HG03280 (cell line): ENCODE data around the gene DBF4B.

Source experiments
- ATAC-seq: cut with Tn5 transposase; IDR thresholded peaks from one replicate; pipeline ENCODE4 v1.9.1; 2021; ENCODE audit warnings: mild to moderate bottlenecking, moderate library complexity; ENCODE audit not compliant: unreplicated experiment

DBF4B gene

GRCh38 chr17:44759086-44759915 lies 50.8 kb downstream of the DBF4B start:
- no peak for ATAC-seq

DNA sequence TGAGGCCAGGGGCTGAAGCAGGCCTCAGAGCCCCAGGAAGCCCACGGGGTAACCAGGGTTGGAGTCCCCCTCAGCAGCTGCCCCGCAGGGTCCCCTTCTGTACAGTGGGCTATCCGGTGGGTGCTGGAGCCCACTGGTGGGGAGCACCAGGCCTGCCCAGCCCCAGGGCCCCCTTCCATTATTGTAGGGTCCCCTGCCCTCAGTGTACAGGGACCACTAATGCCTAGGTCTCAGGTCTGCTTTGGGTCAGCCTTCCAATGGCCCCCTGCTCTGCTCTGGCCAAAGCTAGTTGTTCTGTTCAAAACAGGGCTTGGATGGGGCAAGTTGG lies 51.4 kb downstream of the DBF4B start:
- ATAC-seq = no peak

DNA sequence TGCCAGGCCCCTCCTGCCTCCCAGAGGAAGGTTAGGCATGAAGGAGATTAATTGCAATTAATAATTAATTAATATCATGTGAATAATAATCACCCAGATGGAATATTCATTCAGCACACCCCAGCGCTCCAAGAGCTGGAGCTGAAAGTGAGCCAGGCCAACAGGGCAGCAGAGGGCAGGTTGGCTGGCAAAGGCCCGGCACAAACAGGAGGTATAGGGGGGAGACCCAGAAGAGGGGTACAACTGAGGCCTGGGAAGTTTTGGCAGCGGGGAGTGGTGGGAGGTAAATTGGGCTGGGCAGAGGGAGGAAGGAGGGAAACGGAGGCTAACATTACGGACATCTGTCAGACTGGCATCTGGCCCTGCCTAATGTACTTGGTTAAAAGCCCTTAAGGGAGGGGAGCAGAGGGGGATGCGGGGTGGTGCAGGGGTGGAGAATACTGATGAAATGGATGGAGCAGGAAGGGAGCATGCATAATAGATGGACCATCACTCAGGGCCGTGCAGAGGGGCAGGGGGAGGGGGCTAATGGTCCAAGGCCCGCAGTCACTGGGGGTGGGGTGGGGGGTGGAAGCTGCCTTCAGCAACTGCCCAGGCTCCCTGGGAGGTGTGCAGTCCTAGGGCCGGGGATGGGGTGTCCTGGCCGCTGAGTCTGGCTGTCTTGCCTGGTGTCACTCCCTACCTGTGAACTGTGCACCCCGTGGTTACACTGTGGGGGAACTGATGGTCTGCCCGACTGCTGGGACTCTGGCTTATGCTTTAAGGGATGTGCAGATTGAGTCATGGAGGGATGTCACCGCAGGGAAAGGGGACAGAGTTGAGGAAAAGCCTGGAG lies 52.2 kb downstream of the DBF4B start:
- ATAC-seq = no peak

DNA sequence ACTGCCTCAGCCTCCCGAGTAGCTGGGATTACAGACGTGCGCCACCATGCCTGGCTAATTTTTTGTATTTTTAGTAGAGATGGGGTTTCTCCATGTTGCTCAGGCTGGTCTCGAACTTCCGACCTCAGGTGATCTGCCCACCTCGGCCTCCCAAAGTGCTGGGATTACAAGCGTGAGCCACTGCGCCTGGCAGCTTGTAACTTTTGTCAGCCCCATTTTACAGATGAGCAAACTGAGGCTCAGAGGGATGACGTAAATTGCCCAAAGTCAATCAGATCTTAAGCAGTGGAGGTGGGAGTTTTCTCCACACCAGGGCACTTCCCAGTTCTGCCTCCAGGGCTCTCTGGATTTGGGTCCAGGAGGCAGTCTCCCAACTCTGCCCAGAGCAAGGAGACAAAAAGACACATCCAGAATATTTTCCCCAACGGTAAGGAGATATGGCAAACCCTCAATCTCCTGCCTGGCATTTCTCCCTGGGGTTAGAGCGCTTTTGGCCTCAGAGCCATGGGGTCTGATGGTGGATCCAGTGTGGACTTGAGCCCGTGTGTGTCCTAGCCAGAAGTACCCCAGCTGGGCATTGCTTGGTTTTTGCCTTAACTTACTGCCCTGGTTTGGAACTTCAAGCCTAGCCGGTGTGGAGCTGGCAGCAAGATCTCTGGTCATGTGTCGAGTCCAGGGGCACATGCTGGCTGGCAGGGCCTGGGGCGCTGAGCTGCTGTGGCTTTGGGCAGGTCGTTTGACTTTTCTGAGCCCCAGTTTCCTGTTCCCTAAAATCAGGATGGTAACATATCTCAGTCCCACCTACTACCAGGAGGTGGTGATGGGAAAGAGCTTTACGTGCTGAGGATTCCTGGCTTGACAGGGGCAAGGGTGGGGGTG lies 53.7 kb downstream of the DBF4B start:
- ATAC-seq = no peak

DNA sequence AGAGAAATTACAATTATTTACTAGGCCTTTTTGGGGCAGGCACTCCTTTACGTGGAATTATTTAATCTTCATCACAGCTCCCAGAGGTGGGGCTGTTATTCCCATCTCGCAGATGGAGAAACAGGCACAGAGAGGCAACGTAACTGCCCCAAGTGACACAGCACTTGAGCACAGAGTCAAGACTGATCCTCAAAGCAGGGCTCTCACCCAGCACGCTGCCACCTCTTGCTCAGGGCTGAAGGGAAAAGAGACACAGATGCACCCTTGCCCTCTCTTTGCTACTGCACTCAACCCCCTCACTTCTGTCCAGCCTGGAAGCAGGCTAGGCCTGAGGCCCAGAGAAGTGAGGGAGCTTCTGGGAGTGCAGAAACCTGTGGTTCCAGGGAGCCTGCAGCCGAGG lies 54.7 kb downstream of the DBF4B start:
- ATAC-seq = no peak

DNA sequence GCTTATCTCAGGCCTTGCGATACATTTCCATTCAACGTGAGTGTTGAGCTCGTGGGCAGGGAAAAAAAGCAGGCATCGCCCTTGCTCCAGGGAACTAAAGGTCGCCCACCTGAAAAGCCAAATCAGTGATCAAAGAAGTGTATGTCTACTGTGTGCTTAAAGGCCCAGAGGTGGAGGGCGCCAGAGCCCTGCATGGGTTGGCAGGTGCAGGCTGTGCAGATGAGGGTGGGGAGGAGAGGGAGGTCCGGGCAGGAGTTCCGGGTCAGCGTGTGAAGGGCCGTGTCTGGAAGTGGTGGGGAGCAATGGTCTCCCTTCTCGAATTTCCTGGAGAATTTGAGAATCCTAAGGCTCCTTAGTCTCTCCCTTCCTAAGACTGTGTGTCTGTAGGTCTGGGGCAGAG lies 57.5 kb downstream of the DBF4B start:
- ATAC-seq = no peak

DNA sequence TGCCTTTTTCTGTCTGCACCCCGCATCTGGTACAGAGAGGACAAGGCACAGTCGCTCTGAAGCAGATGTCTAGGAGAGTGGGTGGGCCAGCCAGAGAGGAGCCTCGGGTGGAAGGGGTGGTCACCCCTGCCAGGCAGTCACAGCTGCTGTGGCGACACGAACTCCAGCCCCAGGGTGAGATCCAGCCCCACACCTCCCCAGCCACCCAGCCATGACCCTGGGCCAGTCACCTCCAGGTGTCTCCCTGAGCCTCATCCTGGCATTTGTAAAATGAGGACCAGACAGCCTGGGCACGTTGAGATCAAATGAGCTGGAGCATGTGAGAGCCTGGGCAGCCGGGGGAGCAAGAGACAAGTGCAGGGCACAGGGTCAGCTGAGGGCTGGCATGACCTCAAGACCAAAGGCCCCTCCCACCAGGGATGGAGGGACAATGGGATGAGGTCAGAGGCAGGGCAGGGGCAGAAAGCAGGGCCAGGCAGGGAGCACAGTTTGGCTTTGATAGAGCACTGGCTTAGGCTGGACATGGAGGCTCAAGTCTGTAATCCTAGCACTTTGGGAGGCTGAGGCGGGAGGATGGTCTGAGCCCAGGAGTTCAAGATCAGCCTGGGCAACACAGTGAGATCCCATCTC lies 58.1 kb downstream of the DBF4B start:
- no peak for ATAC-seq

GRCh38 chr17:44767493-44767892 lies 59.0 kb downstream of the DBF4B start:
- ATAC-seq = no peak

GRCh38 chr17:44768505-44769142 lies 60.2 kb downstream of the DBF4B start:
- ATAC-seq = no peak

GRCh38 chr17:44769230-44769629 lies 60.8 kb downstream of the DBF4B start:
- ATAC-seq = no peak

DNA sequence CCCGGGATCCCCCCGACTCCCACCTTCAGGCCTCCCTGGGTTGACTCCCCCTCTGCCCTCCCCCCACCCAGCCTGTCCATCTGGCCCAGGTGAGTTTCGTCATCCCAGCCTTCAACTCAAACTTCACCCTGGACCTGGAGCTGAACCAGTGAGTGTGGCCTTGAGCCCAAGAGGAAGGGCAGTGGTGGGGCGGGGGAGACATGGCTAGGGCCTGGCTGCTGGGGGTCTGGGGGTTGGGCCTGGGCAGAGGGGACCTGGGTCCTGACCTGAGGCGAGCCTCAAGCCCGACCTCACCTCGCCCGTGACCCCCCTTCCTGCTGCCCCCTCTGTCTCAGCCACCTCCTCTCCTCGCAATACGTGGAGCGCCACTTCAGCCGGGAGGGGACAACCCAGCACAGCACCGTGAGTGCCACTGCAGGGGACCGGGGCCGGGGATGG lies 61.2 kb downstream of the DBF4B start:
- no peak for ATAC-seq

- ATAC-seq = no peak
Measured at GRCh38 chr17:44770166-44770925, 61.9 kb downstream of the DBF4B start.

- ATAC-seq = no peak
Measured at GRCh38 chr17:44772308-44773045, 64.0 kb downstream of the DBF4B start.

DNA sequence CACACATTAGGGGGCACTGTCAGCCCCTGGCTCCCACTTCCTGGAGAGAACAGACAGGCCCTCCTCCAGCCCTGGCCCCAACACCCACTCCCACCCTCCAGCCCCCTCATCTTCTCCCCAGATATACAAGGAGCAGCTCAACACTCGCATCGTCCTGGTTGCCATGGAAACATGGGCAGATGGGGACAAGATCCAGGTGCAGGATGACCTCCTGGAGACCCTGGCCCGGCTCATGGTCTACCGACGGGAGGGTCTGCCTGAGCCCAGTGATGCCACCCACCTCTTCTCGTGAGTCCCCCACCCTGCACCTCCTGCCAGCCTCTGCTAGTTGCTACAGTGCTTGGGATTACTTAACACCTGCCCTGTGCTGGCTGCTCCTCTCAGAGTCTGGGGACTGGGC lies 64.7 kb downstream of the DBF4B start:
- ATAC-seq = no peak

DNA sequence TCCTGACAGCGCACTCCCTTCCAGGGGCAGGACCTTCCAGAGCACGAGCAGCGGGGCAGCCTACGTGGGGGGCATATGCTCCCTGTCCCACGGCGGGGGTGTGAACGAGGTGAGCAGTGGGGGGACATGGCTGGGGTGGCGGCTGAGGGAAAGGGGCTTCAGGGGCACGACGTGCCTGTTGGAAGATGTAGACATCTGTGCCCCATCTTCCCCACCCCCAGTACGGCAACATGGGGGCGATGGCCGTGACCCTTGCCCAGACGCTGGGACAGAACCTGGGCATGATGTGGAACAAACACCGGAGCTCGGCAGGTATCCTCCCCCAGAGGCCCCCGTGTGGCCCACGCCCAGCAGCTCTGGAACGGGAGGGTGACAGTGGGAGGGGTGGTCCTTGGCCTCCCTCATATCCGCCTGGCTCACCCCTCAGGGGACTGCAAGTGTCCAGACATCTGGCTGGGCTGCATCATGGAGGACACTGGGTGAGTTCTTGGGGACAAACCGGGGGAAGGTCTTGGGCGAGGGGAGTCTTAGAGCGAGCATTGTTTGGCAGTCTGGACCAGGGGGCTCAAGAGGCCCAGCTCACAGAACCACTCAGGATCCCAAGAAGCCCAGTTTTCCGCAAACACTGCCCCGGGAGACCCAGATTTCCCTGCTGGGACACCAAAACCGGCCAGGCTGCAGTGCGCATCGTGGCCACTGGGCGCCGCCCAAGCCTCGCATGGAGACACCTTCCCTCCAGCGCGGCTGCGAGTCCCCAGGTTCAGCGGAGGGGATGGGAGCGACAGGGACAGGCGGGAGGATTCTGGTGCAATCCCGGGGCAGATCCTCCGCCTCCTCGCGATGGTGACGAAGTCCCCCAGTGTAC lies 66.0 kb downstream of the DBF4B start:
- no peak for ATAC-seq

DNA sequence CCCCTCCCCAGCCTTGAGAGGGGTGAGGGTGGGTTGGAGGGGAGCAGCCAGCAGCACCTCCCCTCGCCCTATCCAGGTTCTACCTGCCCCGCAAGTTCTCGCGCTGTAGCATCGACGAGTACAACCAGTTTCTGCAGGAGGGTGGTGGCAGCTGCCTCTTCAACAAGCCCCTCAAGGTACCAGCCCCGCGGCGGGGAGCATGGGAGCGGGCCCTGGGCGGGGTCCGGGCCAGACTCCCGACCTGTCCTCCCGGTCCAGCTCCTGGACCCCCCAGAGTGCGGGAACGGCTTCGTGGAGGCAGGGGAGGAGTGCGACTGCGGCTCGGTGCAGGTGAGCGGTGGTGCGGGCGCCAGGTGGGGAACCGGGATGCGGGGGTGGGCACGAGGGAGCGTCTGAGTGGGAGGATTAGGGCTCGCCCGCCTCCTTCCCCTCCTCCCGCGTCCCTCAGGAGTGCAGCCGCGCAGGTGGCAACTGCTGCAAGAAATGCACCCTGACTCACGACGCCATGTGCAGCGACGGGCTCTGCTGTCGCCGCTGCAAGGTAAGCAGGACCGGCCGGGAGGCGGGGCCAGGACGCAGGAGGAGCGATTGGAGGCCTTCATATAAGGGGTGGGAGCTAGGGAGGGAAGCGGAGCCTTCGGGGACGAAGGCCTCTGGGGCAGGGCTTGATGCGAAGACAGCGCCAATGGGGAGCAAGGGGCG lies 66.8 kb downstream of the DBF4B start:
- peak; percentile 89 for ATAC-seq
